ENCODE results near the gene ST7L. TPM values are rescaled to one million over a fixed set of nuclear protein-coding genes. Genes with fewer than 3 reads are reported as not detected.

The ST7L gene
- total and polyA plus RNA-seq, 9 of the 15 experiments (the other 6 are each of a cell fraction or from before 2014, with no cell fraction given): 9.0 to 32.5 (median 26.6) TPM

DNA sequence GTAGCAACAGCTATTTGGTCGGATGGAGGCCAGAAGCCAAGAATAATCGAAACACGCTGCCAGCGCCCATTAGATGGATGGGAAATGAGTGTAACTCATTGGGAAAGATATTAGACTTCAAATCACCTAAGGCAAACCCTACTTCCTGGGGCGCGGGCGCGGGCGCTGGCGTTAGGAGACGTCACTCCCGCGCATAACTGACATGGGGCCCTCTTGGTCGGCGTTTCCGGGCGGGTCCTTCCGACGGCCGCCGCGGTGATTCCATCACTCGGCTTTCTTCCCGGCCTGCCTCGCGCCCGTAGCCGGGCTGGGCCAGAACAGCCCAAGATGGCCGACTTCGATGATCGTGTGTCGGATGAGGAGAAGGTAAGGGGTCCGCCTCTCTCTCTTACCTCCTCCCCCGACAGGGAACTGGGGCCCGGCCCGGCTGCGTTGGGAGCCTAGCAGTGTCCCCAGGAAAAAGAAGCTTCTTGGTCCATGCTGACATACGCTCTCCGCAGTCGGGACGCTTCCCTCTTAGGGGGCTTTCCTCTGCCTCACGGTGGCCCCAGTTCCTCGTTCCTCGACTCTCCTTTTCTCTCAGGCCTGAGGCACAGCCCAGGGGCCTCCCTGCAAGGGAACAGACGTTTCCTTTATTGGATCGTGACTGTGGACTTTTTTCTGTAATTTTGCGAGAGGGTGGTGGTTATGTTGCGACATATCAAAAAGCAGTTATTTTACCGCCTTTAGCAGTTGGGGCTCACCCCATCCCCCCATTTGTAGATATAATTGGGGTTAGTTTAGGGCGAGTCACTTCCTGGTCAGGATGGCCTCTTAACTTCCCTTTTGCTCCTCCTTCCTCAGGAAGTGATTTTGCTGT is 806 bp upstream of the ST7L start, which contains the start of gene CAPZA1 (continued):
- TF ChIP-seq NEUROD1 (IDR thresholded peaks at IDR 0.05; ENCODE audit: borderline replicate concordance, low read depth, low read length, partially characterized antibody): no peak
- peak; percentile 26; the same call in 1 of the 2 replicates for TF ChIP-seq GATAD2A (IDR thresholded peaks at IDR 0.05)
- TF ChIP-seq CBX8 (IDR thresholded peaks at IDR 0.05; ENCODE audit: borderline replicate concordance, extremely low read depth, low read depth, low read length, poor library complexity, severe bottlenecking): no peak
- TF ChIP-seq TAF7 (tag; IDR thresholded peaks at IDR 0.05): peak; percentile 99
- TF ChIP-seq, protein P1, sequence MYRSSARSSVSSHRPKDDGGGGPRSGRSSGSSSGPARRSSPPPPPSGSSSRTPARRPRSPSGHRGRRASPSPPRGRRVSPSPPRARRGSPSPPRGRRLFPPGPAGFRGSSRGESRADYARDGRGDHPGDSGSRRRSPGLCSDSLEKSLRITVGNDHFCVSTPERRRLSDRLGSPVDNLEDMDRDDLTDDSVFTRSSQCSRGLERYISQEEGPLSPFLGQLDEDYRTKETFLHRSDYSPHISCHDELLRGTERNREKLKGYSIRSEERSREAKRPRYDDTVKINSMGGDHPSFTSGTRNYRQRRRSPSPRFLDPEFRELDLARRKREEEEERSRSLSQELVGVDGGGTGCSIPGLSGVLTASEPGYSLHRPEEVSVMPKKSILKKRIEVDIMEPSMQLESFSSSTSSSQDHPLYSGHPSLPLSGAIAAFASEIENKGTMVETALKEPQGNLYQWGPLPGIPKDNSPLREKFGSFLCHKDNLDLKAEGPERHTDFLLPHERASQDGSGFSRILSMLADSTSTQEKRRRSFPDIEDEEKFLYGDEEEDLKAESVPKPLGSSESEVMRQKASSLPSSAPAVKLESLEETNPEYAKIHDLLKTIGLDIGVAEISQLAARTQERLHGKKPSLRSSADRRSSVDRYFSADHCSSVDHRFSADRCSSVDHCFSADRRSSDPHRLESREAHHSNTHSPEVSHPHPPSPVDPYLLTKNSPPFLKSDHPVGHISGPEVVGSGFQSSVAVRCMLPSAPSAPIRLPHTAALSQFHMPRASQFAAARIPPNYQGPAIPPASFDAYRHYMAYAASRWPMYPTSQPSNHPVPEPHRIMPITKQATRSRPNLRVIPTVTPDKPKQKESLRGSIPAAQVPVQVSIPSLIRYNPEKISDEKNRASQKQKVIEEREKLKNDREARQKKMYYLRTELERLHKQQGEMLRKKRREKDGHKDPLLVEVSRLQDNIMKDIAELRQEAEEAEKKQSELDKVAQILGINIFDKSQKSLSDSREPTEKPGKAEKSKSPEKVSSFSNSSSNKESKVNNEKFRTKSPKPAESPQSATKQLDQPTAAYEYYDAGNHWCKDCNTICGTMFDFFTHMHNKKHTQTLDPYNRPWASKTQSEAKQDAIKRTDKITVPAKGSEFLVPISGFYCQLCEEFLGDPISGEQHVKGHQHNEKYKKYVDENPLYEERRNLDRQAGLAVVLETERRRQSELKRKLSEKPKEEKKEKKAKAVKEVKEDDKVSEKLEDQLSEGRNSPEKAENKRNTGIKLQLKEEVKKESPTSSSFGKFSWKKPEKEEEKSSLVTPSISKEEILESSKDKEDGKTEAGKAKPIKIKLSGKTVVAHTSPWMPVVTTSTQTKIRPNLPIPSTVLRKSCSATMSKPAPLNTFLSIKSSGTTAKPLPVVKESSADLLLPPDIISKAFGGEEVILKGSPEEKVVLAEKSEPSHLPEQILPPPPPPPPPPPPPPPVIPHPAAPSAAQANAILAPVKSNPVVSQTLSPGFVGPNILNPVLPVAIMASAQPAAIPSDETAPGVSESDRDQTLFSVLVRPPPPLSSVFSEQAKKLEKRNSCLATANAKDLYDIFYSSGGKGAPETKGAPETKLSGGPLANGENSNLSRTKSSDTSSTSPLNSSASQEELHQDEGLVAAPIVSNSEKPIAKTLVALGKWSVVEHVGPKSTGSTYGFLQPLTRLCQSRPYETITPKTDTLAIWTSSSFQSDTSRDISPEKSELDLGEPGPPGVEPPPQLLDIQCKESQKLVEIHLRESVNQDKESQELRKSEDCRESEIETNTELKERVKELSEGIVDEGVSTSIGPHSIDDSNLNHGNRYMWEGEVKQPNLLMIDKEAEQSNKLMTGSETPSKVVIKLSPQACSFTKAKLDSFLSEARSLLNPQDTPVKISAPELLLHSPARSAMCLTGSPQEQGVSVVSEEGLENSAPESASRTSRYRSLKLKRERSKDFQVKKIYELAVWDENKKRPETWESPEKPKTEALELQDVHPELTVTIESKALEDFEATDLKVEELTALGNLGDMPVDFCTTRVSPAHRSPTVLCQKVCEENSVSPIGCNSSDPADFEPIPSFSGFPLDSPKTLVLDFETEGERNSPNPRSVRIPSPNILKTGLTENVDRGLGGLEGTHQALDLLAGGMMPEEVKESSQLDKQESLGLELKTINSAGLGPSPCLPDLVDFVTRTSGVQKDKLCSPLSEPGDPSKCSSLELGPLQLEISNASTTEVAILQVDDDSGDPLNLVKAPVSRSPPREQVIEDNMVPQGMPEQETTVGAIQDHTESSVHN (IDR thresholded peaks at IDR 0.05; ENCODE audit: borderline replicate concordance in 1 of 2, low read depth in 1 of 2): no peak
- no peak for TF ChIP-seq PHB2 (IDR thresholded peaks at IDR 0.05; ENCODE audit: low read depth)
- TF ChIP-seq, protein P2, sequence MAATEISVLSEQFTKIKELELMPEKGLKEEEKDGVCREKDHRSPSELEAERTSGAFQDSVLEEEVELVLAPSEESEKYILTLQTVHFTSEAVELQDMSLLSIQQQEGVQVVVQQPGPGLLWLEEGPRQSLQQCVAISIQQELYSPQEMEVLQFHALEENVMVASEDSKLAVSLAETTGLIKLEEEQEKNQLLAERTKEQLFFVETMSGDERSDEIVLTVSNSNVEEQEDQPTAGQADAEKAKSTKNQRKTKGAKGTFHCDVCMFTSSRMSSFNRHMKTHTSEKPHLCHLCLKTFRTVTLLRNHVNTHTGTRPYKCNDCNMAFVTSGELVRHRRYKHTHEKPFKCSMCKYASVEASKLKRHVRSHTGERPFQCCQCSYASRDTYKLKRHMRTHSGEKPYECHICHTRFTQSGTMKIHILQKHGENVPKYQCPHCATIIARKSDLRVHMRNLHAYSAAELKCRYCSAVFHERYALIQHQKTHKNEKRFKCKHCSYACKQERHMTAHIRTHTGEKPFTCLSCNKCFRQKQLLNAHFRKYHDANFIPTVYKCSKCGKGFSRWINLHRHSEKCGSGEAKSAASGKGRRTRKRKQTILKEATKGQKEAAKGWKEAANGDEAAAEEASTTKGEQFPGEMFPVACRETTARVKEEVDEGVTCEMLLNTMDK (IDR thresholded peaks at IDR 0.05; ENCODE audit: borderline replicate concordance, insufficient read depth, low read depth, low read length, poor library complexity, severe bottlenecking): no peak
- no peak; the same call in 1 of the 2 replicates for TF ChIP-seq BRD4 (IDR thresholded peaks at IDR 0.05)
- TF ChIP-seq, protein P3, sequence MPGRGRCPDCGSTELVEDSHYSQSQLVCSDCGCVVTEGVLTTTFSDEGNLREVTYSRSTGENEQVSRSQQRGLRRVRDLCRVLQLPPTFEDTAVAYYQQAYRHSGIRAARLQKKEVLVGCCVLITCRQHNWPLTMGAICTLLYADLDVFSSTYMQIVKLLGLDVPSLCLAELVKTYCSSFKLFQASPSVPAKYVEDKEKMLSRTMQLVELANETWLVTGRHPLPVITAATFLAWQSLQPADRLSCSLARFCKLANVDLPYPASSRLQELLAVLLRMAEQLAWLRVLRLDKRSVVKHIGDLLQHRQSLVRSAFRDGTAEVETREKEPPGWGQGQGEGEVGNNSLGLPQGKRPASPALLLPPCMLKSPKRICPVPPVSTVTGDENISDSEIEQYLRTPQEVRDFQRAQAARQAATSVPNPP (IDR thresholded peaks at IDR 0.05; ENCODE audit: borderline replicate concordance, insufficient read depth, insufficient read length): no peak
- TF ChIP-seq ZNF316 (IDR thresholded peaks at IDR 0.05): 0 out of 2 replicates have a peak, but pooled peaks have one; percentile 22
- TF ChIP-seq, protein P4, sequence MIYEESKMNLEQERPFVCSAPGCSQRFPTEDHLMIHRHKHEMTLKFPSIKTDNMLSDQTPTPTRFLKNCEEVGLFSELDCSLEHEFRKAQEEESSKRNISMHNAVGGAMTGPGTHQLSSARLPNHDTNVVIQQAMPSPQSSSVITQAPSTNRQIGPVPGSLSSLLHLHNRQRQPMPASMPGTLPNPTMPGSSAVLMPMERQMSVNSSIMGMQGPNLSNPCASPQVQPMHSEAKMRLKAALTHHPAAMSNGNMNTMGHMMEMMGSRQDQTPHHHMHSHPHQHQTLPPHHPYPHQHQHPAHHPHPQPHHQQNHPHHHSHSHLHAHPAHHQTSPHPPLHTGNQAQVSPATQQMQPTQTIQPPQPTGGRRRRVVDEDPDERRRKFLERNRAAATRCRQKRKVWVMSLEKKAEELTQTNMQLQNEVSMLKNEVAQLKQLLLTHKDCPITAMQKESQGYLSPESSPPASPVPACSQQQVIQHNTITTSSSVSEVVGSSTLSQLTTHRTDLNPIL (CRISPR knock-in tag; IDR thresholded peaks at IDR 0.05): 0 out of 2 replicates have a peak, but pooled peaks have one; percentile 39
- TF ChIP-seq GABPB1 (CRISPR knock-in tag; IDR thresholded peaks at IDR 0.05): peak; percentile 89

All from K562 (cell line).